Measurements from ENCODE around the gene RHOF. TPM values are rescaled to one million over a fixed set of nuclear protein-coding genes. Genes with fewer than 3 reads are reported as not detected.
A peak's percentile ranks its signal among the peaks of the same experiment; 100 is the strongest.

RHOF gene
- total and polyA plus RNA-seq, 2 of the 13 experiments (the other 11 are each of a cell fraction or from before 2014, with no cell fraction given) = 14.6 to 32.2 TPM

DNA sequence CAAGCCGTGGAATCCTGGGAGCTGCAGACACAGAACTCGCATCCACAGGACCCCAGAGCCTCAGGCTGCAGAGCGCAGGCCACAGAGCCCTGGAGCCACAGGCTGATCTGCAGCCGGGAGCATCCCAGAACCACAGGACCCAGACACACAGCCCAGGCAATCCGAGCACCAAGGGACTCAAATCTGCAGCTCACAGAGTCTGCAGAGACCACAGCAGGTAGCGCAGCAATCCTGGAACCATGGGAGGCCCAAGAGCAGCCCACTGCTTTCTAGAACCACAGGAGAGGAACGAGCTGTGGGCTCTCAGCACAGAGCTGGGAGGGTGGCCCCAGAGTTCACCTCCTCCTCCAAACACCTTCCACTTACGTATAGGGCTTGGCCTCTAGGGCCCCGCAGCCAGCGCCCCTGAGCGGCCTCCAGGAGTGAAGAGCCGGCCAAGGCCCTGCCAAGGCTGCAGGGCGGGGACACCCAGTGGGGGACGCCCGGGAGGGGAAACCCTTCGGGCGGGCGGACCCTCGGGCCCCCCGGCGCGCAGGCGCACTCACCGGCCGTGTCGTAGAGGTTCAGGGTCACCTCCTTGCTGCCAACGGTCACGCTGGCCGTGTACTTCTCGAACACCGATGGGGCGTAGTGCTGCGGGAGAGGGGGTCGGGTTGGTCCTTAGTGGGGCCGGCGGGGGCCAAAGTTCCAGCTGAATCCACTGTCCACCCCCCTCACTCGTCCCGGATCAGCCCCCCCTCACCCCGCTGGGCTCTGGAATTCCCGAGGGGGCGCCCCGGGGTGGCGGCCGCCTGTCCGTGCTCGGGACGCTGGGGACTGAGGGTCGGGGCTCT, 665 bp downstream of the RHOF start (continued):
- TF ChIP-seq SOX13 (IDR thresholded peaks at IDR 0.05) (no peak), SOX13 (CRISPR knock-in tag; conservative IDR thresholded peaks at IDR 0.05 in 1 of 2, IDR thresholded peaks at IDR 0.05 in 1 of 2) (peak in 1 of 2 experiments; percentile 22; a peak in 1 of 4 replicates), LCORL (IDR thresholded peaks at IDR 0.05) (no peak), LCORL (CRISPR knock-in tag; IDR thresholded peaks at IDR 0.05) (no peak), ZNF614 (CRISPR knock-in tag; IDR thresholded peaks at IDR 0.05; ENCODE audit: borderline replicate concordance) (peak; percentile 16; the same call in 1 of the 2 replicates), SRF (IDR thresholded peaks at IDR 0.05; ENCODE audit: low read depth, low read length) (no peak), ZNF672 (CRISPR knock-in tag; IDR thresholded peaks at IDR 0.05) (no peak), ZFY (CRISPR knock-in tag; IDR thresholded peaks at IDR 0.05) (peak; percentile 43), JUND (CRISPR knock-in tag; IDR thresholded peaks at IDR 0.05) (no peak), MEF2D (CRISPR knock-in tag; IDR thresholded peaks at IDR 0.05) (0 out of 2 replicates have a peak, but pooled peaks have one; percentile 38), MTA1 (CRISPR knock-in tag; IDR thresholded peaks at IDR 0.05; ENCODE audit: borderline replicate concordance) (peak; percentile 20), IRX3 (CRISPR knock-in tag; IDR thresholded peaks at IDR 0.05; ENCODE audit: borderline replicate concordance, low read depth) (peak; percentile 13; the same call in 1 of the 2 replicates), PHF8 (CRISPR knock-in tag; IDR thresholded peaks at IDR 0.05) (0 out of 2 replicates have a peak, but pooled peaks have one; percentile 48), STAT5B (CRISPR knock-in tag; IDR thresholded peaks at IDR 0.05) (no peak), ELF1 (CRISPR knock-in tag; IDR thresholded peaks at IDR 0.05) (no peak), ADNP (CRISPR knock-in tag; IDR thresholded peaks at IDR 0.05) (no peak), CHD4 (IDR thresholded peaks at IDR 0.05; ENCODE audit: borderline replicate concordance, low read length) (0 out of 2 replicates have a peak, but pooled peaks have one; percentile 6), ZNF552 (CRISPR knock-in tag; IDR thresholded peaks at IDR 0.05; ENCODE audit: borderline replicate concordance) (peak; percentile 8; the same call in 1 of the 2 replicates), ZNF282 (IDR thresholded peaks at IDR 0.05; ENCODE audit: partially characterized antibody) (no peak), ZNF317 (CRISPR knock-in tag; IDR thresholded peaks at IDR 0.05) (no peak), KLF16 (CRISPR knock-in tag; IDR thresholded peaks at IDR 0.05) (0 out of 4 replicates have a peak, but pooled peaks of 1 of the 2 experiments have one; percentile 18), MYPOP (CRISPR knock-in tag; IDR thresholded peaks at IDR 0.05) (peak; percentile 66; the same call in 1 of the 2 replicates), ATF7 (IDR thresholded peaks at IDR 0.05) (no peak), ATF7 (CRISPR knock-in tag; IDR thresholded peaks at IDR 0.05) (peak; percentile 9; the same call in 1 of the 2 replicates), ZBTB8A (CRISPR knock-in tag; IDR thresholded peaks at IDR 0.05; ENCODE audit: borderline replicate concordance, low read depth) (no peak)
- TF ChIP-seq, protein P1, sequence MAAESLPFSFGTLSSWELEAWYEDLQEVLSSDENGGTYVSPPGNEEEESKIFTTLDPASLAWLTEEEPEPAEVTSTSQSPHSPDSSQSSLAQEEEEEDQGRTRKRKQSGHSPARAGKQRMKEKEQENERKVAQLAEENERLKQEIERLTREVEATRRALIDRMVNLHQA (CRISPR knock-in tag; IDR thresholded peaks at IDR 0.05) = no peak
- TF ChIP-seq, protein P2, sequence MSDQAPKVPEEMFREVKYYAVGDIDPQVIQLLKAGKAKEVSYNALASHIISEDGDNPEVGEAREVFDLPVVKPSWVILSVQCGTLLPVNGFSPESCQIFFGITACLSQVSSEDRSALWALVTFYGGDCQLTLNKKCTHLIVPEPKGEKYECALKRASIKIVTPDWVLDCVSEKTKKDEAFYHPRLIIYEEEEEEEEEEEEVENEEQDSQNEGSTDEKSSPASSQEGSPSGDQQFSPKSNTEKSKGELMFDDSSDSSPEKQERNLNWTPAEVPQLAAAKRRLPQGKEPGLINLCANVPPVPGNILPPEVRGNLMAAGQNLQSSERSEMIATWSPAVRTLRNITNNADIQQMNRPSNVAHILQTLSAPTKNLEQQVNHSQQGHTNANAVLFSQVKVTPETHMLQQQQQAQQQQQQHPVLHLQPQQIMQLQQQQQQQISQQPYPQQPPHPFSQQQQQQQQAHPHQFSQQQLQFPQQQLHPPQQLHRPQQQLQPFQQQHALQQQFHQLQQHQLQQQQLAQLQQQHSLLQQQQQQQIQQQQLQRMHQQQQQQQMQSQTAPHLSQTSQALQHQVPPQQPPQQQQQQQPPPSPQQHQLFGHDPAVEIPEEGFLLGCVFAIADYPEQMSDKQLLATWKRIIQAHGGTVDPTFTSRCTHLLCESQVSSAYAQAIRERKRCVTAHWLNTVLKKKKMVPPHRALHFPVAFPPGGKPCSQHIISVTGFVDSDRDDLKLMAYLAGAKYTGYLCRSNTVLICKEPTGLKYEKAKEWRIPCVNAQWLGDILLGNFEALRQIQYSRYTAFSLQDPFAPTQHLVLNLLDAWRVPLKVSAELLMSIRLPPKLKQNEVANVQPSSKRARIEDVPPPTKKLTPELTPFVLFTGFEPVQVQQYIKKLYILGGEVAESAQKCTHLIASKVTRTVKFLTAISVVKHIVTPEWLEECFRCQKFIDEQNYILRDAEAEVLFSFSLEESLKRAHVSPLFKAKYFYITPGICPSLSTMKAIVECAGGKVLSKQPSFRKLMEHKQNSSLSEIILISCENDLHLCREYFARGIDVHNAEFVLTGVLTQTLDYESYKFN (CRISPR knock-in tag; conservative IDR thresholded peaks at IDR 0.05) = peak; percentile 23; the same call in 1 of the 2 replicates

All from HepG2 (cell line).